ENCODE data around the gene CNTNAP5. TPM values are rescaled to one million over a fixed set of nuclear protein-coding genes. Genes with fewer than 3 reads are reported as not detected.

Gene CNTNAP5
- total RNA-seq, 1 experiment from 2014 or later, result not detected

DNA sequence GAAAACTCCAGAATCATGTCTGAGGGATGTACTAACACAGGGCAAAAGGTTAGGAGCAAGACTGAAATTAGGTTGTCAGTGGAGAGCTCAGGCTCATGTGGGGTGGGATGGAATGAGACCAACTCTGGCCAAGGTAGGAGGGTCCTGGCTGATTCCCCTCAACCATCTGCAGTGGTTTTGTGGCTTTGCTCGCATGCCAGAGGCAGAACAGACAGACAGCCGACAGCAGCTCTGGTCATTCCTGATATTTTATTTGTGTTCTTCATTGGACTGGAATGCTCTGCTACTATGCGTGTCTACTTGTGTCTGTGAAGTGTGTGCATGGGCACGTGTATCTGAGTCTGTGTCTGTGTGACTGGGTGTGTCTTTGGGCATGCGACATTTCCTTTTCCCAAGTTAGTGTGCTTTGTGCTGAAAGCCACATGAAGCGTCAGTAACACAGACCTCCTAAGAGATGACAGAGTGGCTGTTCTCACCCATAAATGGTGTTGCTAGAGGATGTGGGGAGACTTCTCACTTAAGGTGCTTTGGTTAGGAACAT, 239.5 kb downstream of the CNTNAP5 start:
- intact Hi-C loops (cut with micrococcal nuclease; ENCODE audit: unreplicated experiment) (no loop called here), in situ Hi-C loops (cut with HindIII; ENCODE audit: low pct_unique_long_range_greater_than_20kb, low sequenced_read_pairs) (no loop called here)
- TF ChIP-seq, protein P1, sequence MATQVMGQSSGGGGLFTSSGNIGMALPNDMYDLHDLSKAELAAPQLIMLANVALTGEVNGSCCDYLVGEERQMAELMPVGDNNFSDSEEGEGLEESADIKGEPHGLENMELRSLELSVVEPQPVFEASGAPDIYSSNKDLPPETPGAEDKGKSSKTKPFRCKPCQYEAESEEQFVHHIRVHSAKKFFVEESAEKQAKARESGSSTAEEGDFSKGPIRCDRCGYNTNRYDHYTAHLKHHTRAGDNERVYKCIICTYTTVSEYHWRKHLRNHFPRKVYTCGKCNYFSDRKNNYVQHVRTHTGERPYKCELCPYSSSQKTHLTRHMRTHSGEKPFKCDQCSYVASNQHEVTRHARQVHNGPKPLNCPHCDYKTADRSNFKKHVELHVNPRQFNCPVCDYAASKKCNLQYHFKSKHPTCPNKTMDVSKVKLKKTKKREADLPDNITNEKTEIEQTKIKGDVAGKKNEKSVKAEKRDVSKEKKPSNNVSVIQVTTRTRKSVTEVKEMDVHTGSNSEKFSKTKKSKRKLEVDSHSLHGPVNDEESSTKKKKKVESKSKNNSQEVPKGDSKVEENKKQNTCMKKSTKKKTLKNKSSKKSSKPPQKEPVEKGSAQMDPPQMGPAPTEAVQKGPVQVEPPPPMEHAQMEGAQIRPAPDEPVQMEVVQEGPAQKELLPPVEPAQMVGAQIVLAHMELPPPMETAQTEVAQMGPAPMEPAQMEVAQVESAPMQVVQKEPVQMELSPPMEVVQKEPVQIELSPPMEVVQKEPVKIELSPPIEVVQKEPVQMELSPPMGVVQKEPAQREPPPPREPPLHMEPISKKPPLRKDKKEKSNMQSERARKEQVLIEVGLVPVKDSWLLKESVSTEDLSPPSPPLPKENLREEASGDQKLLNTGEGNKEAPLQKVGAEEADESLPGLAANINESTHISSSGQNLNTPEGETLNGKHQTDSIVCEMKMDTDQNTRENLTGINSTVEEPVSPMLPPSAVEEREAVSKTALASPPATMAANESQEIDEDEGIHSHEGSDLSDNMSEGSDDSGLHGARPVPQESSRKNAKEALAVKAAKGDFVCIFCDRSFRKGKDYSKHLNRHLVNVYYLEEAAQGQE (IDR thresholded peaks at IDR 0.05; ENCODE audit: insufficient read depth in 1 of 2, low read depth in 2 of 2, low read length in 1 of 2), result no peak
- TF ChIP-seq, protein P2, sequence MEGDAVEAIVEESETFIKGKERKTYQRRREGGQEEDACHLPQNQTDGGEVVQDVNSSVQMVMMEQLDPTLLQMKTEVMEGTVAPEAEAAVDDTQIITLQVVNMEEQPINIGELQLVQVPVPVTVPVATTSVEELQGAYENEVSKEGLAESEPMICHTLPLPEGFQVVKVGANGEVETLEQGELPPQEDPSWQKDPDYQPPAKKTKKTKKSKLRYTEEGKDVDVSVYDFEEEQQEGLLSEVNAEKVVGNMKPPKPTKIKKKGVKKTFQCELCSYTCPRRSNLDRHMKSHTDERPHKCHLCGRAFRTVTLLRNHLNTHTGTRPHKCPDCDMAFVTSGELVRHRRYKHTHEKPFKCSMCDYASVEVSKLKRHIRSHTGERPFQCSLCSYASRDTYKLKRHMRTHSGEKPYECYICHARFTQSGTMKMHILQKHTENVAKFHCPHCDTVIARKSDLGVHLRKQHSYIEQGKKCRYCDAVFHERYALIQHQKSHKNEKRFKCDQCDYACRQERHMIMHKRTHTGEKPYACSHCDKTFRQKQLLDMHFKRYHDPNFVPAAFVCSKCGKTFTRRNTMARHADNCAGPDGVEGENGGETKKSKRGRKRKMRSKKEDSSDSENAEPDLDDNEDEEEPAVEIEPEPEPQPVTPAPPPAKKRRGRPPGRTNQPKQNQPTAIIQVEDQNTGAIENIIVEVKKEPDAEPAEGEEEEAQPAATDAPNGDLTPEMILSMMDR (IDR thresholded peaks at IDR 0.05), result no peak
- TF ChIP-seq POLR2AphosphoS5 (IDR thresholded peaks at IDR 0.05; ENCODE audit: low read depth, low read length), result no peak
- TF ChIP-seq TCF7L2 (IDR thresholded peaks at IDR 0.05; ENCODE audit: low read depth, low read length), result no peak
- no peak for TF ChIP-seq SIN3A (IDR thresholded peaks at IDR 0.05; ENCODE audit: borderline replicate concordance, insufficient read depth, low read depth, low read length)
- CTCF ChIA-PET, result no interaction called here
- BruUV-seq (replicated peaks), result no TSS peak
- Histone ChIP-seq H3K4me3 (ENCODE audit: low read depth in 2 of 2, low read length in 2 of 2) (no peak overlapping the region), H3K36me3 (ENCODE audit: control insufficient read depth, insufficient read depth, low read length) (no peaks in the 10 kb centered on the region), H3K27ac (ENCODE audit: low read length) (no peak overlapping the region), H3K4me1 (ENCODE audit: control insufficient read depth, insufficient read depth, low read length) (no peaks in the 10 kb centered on the region), H3K9me3 (ENCODE audit: control insufficient read depth, insufficient read depth, low read depth, low read length) (no peaks in the 10 kb centered on the region), H3K27me3 (ENCODE audit: control insufficient read depth, insufficient read depth, low read length) (no peaks in the 10 kb centered on the region)
- POLR2A ChIA-PET, result no interaction called here
- ATAC-seq (no peak), DNase-seq (ENCODE audit: low read depth, low spot score) (no peak)

GRCh38 chr2:124267794-124268193, 242.7 kb downstream of the CNTNAP5 start:
- ChIA-PET POLR2A (no interaction called here), CTCF (no interaction called here)
- ATAC-seq (no peak), DNase-seq (ENCODE audit: low read depth, low spot score) (no peak)
- Histone ChIP-seq H3K9me3 (ENCODE audit: control insufficient read depth, insufficient read depth, low read depth, low read length) (no peaks in the 10 kb centered on the region), H3K36me3 (ENCODE audit: control insufficient read depth, insufficient read depth, low read length) (no peaks in the 10 kb centered on the region), H3K27ac (ENCODE audit: low read length) (no peak overlapping the region), H3K4me3 (ENCODE audit: low read depth in 2 of 2, low read length in 2 of 2) (no peak overlapping the region), H3K4me1 (ENCODE audit: control insufficient read depth, insufficient read depth, low read length) (no peaks in the 10 kb centered on the region), H3K27me3 (ENCODE audit: control insufficient read depth, insufficient read depth, low read length) (no peaks in the 10 kb centered on the region)
- TF ChIP-seq, protein P2 (IDR thresholded peaks at IDR 0.05), result no peak
- TF ChIP-seq SIN3A (IDR thresholded peaks at IDR 0.05; ENCODE audit: borderline replicate concordance, insufficient read depth, low read depth, low read length), result no peak
- TF ChIP-seq POLR2AphosphoS5 (IDR thresholded peaks at IDR 0.05; ENCODE audit: low read depth, low read length), result no peak
- TF ChIP-seq, protein P1 (IDR thresholded peaks at IDR 0.05; ENCODE audit: insufficient read depth in 1 of 2, low read depth in 2 of 2, low read length in 1 of 2), result no peak
- TF ChIP-seq TCF7L2 (IDR thresholded peaks at IDR 0.05; ENCODE audit: low read depth, low read length), result no peak
- intact Hi-C loops (cut with micrococcal nuclease; ENCODE audit: unreplicated experiment) (no loop called here), in situ Hi-C loops (cut with HindIII; ENCODE audit: low pct_unique_long_range_greater_than_20kb, low sequenced_read_pairs) (no loop called here)
- no TSS peak for BruUV-seq (replicated peaks)
